A673 (cell line): ENCODE results near the gene CTXND1.

Source experiments
- EZH2 ChIP-seq: fragments of 200-600 bp; sonication (generic); IDR thresholded peaks from 2 replicates; pipeline ENCODE4 v1.6.1; 2017; ENCODE audit warnings: borderline replicate concordance, low read depth, mild to moderate bottlenecking, mixed read lengths, antibody characterized with exemption, low read length; ENCODE audit not compliant: poor library complexity, severe bottlenecking
- TF ChIP-seq, protein P1 (sequence below): fragments of 300-800, 200-600 bp; sonication (generic); conservative IDR thresholded peaks from 2 replicates; pipeline ENCODE4 v1.5.1; 2017; ENCODE audit warnings: low read depth, mild to moderate bottlenecking, antibody characterized with exemption, low read length, moderate library complexity, mixed read lengths

DNA sequence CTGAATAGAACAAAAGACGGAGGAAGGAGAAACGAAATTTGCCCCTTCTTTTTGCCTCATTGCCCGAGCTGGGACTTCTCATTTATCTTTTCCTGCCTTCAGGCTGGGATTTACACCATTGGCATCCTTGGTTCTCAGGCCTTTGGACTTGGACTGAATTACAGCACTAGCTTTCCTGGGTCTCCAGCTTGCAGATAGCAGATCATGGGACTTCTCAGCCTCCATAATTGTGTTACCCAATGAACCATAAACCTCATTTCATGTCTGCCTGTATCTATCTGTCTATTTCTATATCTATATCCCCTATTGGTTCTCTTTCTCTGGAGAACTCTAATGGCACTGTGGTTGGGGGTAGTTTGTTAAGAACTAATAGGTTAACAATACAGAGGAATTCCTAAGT, 31.5 kb upstream of the CTXND1 start:
- no peak for TF ChIP-seq EZH2
- TF ChIP-seq, protein P1, sequence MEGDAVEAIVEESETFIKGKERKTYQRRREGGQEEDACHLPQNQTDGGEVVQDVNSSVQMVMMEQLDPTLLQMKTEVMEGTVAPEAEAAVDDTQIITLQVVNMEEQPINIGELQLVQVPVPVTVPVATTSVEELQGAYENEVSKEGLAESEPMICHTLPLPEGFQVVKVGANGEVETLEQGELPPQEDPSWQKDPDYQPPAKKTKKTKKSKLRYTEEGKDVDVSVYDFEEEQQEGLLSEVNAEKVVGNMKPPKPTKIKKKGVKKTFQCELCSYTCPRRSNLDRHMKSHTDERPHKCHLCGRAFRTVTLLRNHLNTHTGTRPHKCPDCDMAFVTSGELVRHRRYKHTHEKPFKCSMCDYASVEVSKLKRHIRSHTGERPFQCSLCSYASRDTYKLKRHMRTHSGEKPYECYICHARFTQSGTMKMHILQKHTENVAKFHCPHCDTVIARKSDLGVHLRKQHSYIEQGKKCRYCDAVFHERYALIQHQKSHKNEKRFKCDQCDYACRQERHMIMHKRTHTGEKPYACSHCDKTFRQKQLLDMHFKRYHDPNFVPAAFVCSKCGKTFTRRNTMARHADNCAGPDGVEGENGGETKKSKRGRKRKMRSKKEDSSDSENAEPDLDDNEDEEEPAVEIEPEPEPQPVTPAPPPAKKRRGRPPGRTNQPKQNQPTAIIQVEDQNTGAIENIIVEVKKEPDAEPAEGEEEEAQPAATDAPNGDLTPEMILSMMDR = no peak
